Omental fat pad (tissue), 4 donors: Measurements from ENCODE around the gene BTN2A1. TPM values are rescaled to one million over a fixed set of nuclear protein-coding genes. Genes with fewer than 3 reads are reported as not detected.

Experiments used
- ATAC-seq: fragments of 150-250 bp; one replicate; pipeline ENCODE4 v1.9.1; 2016; ENCODE audit warnings: mild to moderate bottlenecking, moderate library complexity; ENCODE audit not compliant: low FRiP score
- DNase-seq: peaks from one replicate; pipeline ENCODE4 v3.0.0-alpha.2; 2019; ENCODE audit warnings: low spot score
- total RNA-seq, 4 donors: library from RNA; depleted of rRNA; stranded (reverse); fragments of >200 nt; gene quantifications; one replicate each; pipeline ENCODE4 v1.1.0, GENCODE V29; 2016
- TF ChIP-seq, protein P1 (sequence below), 3 donors: fragments of 450-650 bp; IDR thresholded peaks; one replicate each; pipeline ENCODE4 v1.5.1; 2016 to 2017; ENCODE audit warnings: antibody characterized with exemption in 3 of 3, mild to moderate bottlenecking in 3 of 3, moderate library complexity in 2 of 3

BTN2A1 gene
- total RNA-seq, 4 donors from 2014 or later: 10.2 to 29.2 (median 15.2) TPM

DNA sequence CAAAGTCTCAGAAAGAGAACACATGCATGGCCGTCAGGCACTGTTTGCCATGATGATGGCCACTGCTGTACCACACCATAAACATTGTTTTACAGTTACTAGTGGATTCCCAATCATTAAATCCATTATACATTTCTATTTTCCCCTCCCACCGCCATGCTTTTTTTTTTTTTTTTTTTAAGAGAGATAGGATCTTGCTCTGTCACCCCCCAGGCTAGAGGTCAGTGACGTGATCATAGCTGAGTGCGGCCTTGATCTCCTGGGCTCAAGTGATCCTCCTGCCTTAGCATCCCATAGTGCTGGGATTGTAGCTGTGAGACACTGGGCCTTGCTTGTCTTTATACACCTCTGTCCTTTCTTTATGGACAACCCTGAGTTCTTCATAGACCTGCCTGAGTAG lies 21.7 kb upstream of the BTN2A1 start:
- DNase-seq: no peak
- no peak for ATAC-seq
- TF ChIP-seq, protein P1, sequence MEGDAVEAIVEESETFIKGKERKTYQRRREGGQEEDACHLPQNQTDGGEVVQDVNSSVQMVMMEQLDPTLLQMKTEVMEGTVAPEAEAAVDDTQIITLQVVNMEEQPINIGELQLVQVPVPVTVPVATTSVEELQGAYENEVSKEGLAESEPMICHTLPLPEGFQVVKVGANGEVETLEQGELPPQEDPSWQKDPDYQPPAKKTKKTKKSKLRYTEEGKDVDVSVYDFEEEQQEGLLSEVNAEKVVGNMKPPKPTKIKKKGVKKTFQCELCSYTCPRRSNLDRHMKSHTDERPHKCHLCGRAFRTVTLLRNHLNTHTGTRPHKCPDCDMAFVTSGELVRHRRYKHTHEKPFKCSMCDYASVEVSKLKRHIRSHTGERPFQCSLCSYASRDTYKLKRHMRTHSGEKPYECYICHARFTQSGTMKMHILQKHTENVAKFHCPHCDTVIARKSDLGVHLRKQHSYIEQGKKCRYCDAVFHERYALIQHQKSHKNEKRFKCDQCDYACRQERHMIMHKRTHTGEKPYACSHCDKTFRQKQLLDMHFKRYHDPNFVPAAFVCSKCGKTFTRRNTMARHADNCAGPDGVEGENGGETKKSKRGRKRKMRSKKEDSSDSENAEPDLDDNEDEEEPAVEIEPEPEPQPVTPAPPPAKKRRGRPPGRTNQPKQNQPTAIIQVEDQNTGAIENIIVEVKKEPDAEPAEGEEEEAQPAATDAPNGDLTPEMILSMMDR (IDR thresholded peaks at IDR 0.05): no peak

DNA sequence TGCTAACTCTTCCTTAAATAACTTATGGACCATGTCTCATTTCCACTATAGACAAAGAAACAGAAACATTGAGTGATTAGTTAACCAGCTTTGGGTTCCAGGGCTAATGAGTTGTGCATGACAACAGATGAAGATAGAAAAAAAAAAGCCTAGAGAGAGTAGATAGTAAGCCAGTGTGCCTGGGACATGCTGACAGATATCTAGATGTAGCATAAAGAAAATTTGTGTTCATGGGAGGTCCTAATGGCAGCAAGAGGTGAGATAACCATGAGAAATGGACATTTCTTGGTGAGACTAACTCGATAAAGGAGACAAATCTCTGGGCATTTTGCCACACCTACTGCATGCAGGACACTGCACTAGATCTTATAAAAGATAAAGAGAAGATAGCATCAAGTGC lies 20.2 kb upstream of the BTN2A1 start:
- no peak for ATAC-seq
- TF ChIP-seq, protein P1 (IDR thresholded peaks at IDR 0.05): no peak

DNA sequence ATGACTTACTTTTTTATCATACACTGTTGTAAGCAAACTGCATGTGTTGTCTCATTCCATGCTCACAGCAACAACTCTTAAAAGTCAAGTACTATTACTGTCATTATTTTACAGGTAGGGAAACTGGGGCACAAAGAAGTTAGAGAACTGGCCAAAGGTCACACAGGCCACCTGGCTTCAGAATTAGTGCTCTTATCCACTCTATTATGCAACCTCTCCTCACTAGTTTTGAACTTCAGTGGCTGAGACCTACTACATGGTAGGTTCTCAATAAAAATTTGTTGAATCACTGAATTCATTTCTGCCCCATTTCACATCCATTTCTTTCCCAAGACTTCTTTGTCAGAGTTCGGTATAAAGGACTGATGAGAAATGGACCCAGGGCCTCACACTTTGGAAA lies 19.8 kb upstream of the BTN2A1 start:
- no peak for DNase-seq
- no peak for ATAC-seq
- TF ChIP-seq, protein P1 (IDR thresholded peaks at IDR 0.05): no peak

More for the DNA sequence above, 20.2 kb upstream of the BTN2A1 start:
- DNase-seq: no peak

DNA sequence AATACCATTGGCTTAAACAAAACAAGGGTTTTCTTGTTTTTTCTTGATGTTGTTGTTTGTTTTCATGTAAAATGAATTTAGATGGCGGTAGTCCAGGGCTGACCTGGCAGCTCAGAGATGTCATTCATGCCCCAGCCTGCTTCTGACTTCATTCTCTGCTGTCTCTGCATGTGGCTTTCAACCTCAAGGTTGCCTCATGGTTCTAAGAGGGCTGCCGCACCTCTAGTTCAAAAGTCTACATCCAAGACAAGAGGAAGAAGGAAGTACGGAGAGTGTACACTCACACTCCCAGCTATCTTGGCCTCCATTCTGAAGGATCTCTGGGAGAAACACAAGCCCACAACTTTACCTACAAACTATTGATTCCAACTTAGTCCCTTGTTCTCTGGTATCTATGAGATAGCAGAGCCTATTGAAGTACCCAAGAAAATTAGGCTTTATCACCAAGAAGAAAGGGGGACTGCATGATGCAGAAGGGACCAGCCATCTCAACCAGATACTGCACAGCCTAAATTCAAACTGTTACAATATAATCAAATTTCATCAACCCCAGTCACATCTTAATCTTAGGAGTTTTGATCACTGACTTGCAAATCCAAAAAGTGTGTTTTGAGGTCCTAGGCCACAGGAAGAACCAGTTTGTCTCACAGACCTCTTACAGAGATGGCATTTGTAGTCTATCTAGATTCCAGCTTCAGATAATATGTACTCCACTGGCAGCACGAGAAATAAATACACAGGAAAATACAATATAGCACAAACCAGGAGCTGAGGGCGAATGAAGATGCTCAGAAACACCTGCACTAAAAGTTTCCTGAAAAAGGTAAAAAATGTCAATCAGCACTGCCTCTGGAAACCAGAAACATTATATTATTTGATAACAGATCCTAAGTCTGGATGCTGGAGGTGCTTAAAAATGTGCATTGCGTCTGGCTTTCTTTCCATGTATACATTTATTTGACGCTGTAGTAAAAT lies 18.3 kb upstream of the BTN2A1 start:
- DNase-seq (no peak), ATAC-seq (no peak)
- TF ChIP-seq, protein P1 (IDR thresholded peaks at IDR 0.05): no peak

DNA sequence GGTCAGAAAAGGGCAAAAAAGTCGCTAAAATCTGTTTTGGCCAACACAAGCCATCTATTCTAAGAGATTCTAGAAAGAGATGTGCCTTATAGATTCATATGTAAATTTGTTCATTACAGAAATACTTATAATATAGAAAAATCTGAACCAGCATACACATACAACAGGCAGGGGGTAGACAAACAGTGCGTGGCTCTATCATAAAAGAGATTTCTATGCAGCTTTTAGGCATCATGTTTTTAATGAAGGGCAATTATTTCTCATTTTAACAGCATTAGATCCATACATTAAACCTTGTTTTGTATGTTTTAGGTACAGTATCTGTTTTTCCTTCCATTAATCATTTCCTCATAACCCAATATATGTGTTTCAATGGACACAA lies 16.8 kb upstream of the BTN2A1 start:
- TF ChIP-seq, protein P1 (IDR thresholded peaks at IDR 0.05): no peak
- DNase-seq (no peak), ATAC-seq (peak; percentile 19)

DNA sequence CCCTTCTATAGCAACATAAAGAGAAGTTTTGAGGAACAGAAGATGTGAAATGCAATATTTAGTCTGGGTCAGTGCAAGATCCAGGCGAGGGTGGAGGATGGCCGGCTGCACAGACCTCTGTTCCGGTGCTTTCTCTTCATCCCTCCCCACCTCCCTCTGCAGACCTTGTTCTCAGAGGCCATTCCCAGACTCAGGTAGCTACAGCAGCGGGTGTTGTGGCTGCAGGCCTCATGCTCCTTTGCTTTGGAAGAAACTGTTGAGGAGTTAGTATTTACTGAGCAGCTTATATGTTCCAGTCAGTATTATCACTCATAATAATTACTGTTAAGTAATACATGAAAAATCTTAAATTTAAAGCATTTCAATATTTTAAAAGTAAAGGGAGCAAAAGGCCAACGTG lies 15.8 kb upstream of the BTN2A1 start:
- ATAC-seq: no peak
- TF ChIP-seq, protein P1 (IDR thresholded peaks at IDR 0.05): no peak
- no peak for DNase-seq
